ENCODE results near the gene RAB6A. TPM values are rescaled to one million over a fixed set of nuclear protein-coding genes. Genes with fewer than 3 reads are reported as not detected.

Gene RAB6A
- total RNA-seq, 1 donor, result 153 TPM

- no peak for TF ChIP-seq CTCF (IDR thresholded peaks at IDR 0.05; ENCODE audit: insufficient read depth, low read depth, low read length)
- no peak overlapping the region for H3K4me3 ChIP-seq (ENCODE audit: low read depth, low read length)
- no peak for DNase-seq (ENCODE audit: low read depth)
These were observed 100.9 kb downstream of the RAB6A start for GRCh38 chr11:73659961-73660360.

GRCh38 chr11:73656985-73657384 is 103.9 kb downstream of the RAB6A start:
- no peak for TF ChIP-seq CTCF (IDR thresholded peaks at IDR 0.05; ENCODE audit: insufficient read depth, low read depth, low read length)
- no peak overlapping the region for H3K4me3 ChIP-seq (ENCODE audit: low read depth, low read length)
- no peak for DNase-seq (ENCODE audit: low read depth)

- TF ChIP-seq CTCF (IDR thresholded peaks at IDR 0.05; ENCODE audit: insufficient read depth, low read depth, low read length), result no peak
- DNase-seq (ENCODE audit: low read depth), result no peak
- no peak overlapping the region for H3K4me3 ChIP-seq (ENCODE audit: low read depth, low read length)
These were observed 105.2 kb downstream of the RAB6A start for GRCh38 chr11:73655686-73656085.

GRCh38 chr11:73654482-73655021 is 106.3 kb downstream of the RAB6A start:
- no peak for DNase-seq (ENCODE audit: low read depth)
- TF ChIP-seq CTCF (IDR thresholded peaks at IDR 0.05; ENCODE audit: insufficient read depth, low read depth, low read length), result no peak
- no peak overlapping the region for H3K4me3 ChIP-seq (ENCODE audit: low read depth, low read length)

- no peak overlapping the region for H3K4me3 ChIP-seq (ENCODE audit: low read depth, low read length)
- no peak for TF ChIP-seq CTCF (IDR thresholded peaks at IDR 0.05; ENCODE audit: insufficient read depth, low read depth, low read length)
- DNase-seq (ENCODE audit: low read depth), result no peak
These were observed 106.9 kb downstream of the RAB6A start for GRCh38 chr11:73653996-73654395.

- H3K4me3 ChIP-seq (ENCODE audit: low read depth, low read length), result no peak overlapping the region
- no peak for DNase-seq (ENCODE audit: low read depth)
- no peak for TF ChIP-seq CTCF (IDR thresholded peaks at IDR 0.05; ENCODE audit: insufficient read depth, low read depth, low read length)
These were observed 107.9 kb downstream of the RAB6A start for GRCh38 chr11:73652856-73653559.

All from fibroblast of villous mesenchyme (primary cell).